Esophagus muscularis mucosa (tissue), 4 donors: ENCODE measurements around the gene CD300LG.

ENCODE experiments used
- EP300 ChIP-seq: sonication (generic); formaldehyde crosslinking; IDR thresholded peaks from one replicate; pipeline ENCODE4 v1.6.1; 2017; ENCODE audit warnings: antibody characterized with exemption
- POLR2A ChIP-seq: fragments of 450-650 bp; IDR thresholded peaks from one replicate; pipeline ENCODE4 v1.6.1; 2017; ENCODE audit warnings: antibody characterized with exemption, moderate library complexity, mild to moderate bottlenecking, low read depth
- POLR2AphosphoS5 ChIP-seq, 2 donors: sonication (generic); formaldehyde crosslinking; IDR thresholded peaks; one replicate each; pipeline ENCODE4 v1.6.1; 2017; ENCODE audit warnings: antibody characterized with exemption in 2 of 2
- TF ChIP-seq, protein P1 (sequence below), 3 experiments: fragments of 200-600 bp in 2 of 3; fragments of 450-650 bp in 1 of 3; sonication (generic) in 2 of 3; IDR thresholded peaks; one replicate each; pipeline ENCODE4 v1.5.1; 2017 to 2019; ENCODE audit warnings: antibody characterized with exemption in 3 of 3, mild to moderate bottlenecking in 2 of 3, moderate library complexity in 1 of 3

DNA sequence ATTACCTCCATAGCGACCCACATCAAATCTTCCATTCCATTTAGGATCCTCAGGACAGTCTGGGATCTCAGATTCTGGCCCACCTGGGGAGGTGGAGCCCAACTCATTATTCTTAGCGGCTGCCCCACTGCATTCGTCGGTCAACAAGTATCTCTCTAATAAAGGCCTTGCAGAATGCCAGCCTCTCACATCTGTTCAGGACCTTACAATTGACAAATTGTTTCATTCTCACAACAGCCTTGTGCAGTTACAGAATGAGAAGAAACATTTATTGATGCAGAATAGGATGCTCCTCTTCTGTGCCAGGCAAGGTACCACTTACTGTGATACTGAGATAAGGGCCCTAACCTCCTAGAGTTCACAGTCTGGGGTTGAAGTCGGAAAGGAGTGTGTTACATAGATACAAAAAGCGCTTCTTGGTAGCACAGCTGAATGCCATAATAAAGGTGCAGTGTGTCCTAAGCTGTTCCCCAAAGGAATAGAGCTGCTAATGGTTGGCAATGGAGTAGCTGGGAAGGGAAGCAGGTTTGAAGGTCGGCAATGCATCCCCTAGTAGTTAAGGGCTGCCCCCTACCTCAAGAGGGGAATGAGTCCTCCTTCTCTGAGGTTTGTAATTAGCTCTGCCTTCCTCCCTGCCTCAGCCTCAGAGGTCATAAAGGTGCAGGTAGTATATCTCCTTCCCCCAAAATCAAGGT is 62.7 kb downstream of the CD300LG start:
- no peak for TF ChIP-seq POLR2A
- no peak for TF ChIP-seq EP300
- TF ChIP-seq, protein P1, sequence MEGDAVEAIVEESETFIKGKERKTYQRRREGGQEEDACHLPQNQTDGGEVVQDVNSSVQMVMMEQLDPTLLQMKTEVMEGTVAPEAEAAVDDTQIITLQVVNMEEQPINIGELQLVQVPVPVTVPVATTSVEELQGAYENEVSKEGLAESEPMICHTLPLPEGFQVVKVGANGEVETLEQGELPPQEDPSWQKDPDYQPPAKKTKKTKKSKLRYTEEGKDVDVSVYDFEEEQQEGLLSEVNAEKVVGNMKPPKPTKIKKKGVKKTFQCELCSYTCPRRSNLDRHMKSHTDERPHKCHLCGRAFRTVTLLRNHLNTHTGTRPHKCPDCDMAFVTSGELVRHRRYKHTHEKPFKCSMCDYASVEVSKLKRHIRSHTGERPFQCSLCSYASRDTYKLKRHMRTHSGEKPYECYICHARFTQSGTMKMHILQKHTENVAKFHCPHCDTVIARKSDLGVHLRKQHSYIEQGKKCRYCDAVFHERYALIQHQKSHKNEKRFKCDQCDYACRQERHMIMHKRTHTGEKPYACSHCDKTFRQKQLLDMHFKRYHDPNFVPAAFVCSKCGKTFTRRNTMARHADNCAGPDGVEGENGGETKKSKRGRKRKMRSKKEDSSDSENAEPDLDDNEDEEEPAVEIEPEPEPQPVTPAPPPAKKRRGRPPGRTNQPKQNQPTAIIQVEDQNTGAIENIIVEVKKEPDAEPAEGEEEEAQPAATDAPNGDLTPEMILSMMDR (IDR thresholded peaks at IDR 0.05), result no peak
- no peak for TF ChIP-seq POLR2AphosphoS5 (IDR thresholded peaks at IDR 0.05)
